GM11168 (cell line): Measurements from ENCODE around the gene YY1AP1.
"Not testable (repeated sequence)": the region's sequence is repeated elsewhere in the genome, so short reads cannot be mapped to it uniquely, and the experiment has no call there.

ENCODE experiments used
- in situ Hi-C: fragments of 300-500 bp; cut with MboI; formaldehyde crosslinking; loops from one replicate; pipeline ENCODE4 v1.12.0; 2022; ENCODE audit warnings: low sequenced_read_pairs; ENCODE audit not compliant: unreplicated experiment

YY1AP1 gene

DNA sequence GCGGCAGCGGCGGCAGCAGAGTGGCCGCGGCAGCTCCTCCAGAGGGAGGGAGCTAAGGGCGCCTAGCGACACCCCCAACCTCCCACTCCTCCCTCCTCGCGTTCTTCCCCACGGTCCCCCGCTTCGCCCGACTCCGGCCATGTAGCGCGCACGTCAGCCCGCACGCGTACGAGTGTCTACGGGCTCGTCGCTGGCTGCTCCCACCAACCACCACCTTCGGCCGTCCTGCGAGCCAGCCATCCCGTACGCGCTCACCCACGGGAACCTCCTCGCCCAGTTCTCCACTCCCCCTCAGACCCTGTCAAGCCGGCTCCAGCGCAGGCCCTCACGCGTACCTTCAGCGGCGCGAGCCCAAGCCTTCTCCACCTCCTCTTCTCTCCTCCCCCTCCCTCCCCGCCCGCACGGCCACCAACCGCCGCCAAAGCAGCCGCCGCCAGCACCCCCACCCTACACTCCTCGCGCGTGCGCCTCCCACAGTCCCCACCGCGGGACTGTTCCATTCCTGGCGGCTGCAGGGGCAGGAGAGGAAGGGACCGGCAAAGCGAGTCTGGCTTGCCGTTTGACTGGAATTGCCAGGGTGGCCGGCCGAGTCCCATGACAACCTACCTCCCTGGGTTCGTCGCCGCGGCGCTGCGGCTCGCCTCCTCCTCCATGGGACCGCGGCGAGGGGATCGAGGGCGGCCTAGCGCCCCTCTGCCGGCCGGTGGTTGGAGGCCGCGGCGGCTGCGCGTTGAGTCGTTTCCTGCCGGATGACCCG, at the start of gene YY1AP1:
TSS of gene YY1AP1 (minus strand) at position 451 of the 757 bp plus-strand sequence. CDS start 8,338 bp downstream, outside the sequence.
- in situ Hi-C loops = no loop called here

DNA sequence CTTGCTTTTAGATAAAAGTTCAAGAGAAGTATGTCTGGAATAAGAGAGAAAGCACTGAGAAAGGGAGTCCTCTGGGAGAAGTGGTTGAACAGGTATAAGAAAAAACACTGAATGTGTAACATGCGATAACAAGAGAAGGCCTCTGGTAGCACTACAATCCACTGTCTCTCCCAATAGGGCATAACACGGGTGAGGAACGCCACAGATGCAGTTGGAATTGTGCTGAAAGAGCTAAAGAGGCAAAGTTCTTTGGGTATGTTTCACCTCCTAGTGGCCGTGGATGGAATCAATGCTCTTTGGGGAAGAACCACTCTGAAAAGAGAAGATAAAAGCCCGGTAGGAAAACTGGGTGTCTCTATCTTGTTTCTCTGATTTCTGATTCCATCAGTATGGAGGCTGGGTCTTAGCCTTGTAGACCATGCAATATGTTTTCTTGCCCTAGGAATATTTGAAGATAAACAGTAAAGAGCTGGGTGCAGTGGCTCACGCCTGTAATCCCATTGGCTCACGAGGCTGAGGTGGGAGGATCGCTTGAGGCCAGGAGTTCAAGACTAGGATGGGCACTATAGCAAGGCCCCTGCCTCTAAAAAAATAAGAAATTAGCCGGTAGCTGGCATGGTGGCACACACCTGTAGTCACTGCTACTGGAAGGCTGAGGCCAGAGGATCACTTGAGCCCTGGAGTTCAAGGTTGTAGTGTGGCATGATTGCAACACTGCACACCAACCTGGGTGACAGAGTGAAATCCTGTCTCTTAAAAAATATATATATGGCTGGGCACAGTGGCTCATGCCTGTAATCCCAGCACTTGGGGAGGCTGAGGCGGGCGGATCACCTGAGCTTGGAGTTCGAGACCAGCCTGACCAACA, 40.7 kb upstream of the YY1AP1 start:
- in situ Hi-C loops = no loop called here

DNA sequence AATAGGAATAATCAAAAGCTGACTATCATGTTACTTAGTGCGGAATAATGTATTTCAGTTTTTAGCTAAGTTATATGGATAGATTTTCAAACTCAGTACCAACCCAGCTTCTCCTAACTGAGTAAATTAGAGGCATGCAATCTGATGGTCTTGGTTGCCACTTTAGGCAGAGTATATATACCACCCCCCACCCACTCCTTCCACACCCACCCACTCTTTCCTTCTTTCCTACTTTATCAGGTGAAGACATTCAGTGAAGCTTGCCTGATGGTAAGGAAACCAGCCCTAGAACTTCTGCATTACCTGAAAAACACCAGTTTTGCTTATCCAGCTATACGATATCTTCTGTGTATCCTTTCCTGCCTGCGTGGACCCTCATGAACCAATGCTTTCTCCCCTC, 36.6 kb upstream of the YY1AP1 start:
- in situ Hi-C loops = no loop called here

DNA sequence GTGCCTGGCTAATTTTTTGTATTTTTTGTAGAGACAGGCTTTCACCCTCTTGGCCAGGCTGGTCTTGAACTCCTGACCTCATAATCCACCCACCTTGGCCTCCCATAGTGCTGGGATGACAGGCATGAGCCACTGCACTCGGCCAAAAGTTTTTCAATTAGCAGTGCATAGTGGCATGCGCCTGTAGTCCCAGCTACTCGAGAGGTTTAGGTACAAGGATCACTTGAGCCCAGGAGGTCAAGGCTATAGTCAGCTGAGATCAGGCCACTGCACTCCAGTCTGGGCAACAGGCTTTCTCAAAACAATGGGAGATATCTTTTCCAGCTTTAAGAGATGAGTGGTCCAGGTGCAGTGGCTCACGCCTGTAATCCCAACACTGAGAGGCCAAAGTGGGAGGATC, 31.1 kb upstream of the YY1AP1 start:
- in situ Hi-C loops = no loop called here

- in situ Hi-C loops = not testable (repeated sequence)
Observed at GRCh38 chr1:155718524-155719115, 30.0 kb upstream of the YY1AP1 start.

GRCh38 chr1:155717041-155717440, 28.5 kb upstream of the YY1AP1 start:
- in situ Hi-C loops = no loop called here

DNA sequence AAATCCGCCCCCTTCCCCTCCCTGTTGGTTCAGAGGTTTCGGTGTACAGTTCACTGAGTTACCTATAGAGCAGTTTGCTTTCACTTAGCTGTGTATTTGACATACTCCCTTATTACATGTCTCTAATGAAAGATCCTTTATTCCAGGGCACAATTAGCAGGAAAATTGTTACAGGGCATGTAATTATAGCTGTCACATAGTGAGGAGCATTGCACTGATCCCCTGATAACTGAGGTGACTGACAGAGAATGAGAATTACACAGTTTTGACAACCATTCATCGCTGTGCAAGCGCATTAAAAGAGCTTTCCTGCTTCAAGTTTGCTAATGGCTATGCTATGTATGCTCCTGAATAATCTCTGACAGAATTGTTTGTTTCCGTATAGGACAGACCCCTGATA, 27.2 kb upstream of the YY1AP1 start:
- in situ Hi-C loops = no loop called here

DNA sequence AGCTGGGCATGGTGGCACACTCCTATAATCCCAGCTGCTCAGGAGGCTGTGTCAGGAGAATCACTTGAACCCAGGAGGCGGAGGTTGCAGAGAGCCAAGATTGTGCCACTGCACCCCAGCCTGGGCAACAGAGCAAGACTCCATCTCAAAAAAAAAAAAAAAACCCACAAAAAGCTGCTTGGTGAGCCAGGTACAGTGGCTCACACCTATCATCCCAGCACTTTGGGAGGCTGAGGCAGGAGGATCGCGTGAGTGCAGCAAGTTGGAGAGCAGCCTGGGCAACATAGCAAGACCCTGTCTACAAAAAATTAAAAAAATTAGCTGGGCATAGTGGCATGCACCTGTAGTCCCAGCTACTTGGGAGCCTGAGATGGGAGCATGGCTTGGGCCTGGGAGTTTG, 26.5 kb upstream of the YY1AP1 start:
- in situ Hi-C loops = not testable (repeated sequence)

DNA sequence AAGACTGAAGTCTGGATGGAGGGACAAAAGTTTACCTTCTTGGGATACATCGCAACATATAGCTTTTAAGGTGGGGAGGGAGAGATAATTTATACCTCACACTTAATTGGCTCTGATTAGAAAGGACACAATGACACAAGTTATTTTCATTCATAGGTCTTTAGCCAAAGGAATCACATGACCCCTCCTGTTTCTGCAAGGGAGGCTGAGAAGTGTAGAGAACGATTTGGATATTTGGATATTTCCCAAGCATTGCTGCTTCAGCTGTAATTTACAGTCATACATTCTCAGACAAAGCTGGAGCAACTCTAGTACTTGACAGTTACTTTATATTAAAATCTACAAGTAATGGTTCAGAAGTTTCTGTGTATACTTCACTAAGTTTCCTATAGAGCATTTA, 24.5 kb upstream of the YY1AP1 start:
- in situ Hi-C loops = no loop called here

DNA sequence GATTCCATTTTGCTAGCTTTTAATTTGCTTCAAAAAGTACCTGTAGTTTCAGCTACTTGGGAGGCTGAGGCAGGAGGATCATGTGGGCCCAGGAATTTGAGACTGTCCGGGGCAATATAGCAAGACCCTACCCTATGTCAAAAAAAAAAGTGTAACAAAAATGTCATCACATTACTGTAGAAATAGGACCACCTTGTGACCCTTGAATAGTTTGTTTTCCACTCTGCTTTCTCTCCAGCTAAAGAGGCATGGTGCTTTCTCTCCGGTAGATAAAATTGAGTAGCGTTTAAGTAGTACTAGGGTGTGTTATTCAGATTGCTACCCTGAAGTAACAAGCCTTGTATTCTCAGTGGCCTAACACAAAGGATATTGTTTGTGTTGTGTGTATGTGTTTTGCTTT, 24.1 kb upstream of the YY1AP1 start:
- in situ Hi-C loops = not testable (repeated sequence)

- in situ Hi-C loops = not testable (repeated sequence)
Observed at GRCh38 chr1:155711457-155711856, 22.9 kb upstream of the YY1AP1 start.

- in situ Hi-C loops = no loop called here
Observed at GRCh38 chr1:155709391-155709790, 20.8 kb upstream of the YY1AP1 start.

DNA sequence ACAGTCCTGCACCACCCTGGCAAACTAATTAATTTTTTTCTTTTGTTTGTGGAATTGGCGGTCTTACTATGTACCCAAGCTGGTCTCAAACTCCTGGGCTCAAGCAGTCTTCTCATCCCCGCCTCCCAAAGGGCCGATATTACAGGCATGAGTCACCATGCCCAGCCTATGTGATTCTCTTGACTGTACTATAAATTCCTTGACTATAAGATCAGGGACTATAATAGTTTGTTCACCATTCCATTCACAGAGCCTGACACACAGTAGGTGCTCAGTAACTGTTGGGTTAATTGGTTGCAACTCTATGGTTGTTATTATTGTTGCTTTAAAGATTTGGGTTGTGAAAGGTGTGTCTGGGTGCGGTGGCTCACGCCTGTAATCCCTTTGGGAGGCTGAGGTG, 17.6 kb upstream of the YY1AP1 start:
- in situ Hi-C loops = no loop called here

DNA sequence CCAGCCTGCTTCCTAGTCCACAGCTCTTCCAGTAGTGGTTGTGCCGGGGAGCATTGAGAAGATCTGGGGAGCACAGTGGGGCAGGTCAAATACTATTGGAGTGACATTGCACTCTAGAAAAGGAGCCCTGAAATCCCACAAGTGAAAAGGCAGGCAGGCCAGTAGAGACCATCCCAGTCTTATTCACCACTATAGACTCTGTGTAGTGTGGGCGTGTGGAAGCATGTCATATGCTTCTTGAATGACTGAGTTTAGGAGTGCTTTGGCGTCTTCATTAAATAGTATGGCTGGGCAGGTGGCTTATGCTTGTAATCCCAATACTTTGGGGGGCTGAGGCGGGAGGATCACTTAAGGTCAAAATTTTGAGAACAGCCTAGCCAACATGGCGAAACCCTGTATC, 15.8 kb upstream of the YY1AP1 start:
- in situ Hi-C loops = not testable (repeated sequence)

- in situ Hi-C loops = no loop called here
Observed at GRCh38 chr1:155703216-155703615, 14.6 kb upstream of the YY1AP1 start.

- in situ Hi-C loops = not testable (repeated sequence)
Observed at GRCh38 chr1:155701675-155702074, 13.1 kb upstream of the YY1AP1 start.

GRCh38 chr1:155699062-155699461, 10.5 kb upstream of the YY1AP1 start:
- in situ Hi-C loops = not testable (repeated sequence)

DNA sequence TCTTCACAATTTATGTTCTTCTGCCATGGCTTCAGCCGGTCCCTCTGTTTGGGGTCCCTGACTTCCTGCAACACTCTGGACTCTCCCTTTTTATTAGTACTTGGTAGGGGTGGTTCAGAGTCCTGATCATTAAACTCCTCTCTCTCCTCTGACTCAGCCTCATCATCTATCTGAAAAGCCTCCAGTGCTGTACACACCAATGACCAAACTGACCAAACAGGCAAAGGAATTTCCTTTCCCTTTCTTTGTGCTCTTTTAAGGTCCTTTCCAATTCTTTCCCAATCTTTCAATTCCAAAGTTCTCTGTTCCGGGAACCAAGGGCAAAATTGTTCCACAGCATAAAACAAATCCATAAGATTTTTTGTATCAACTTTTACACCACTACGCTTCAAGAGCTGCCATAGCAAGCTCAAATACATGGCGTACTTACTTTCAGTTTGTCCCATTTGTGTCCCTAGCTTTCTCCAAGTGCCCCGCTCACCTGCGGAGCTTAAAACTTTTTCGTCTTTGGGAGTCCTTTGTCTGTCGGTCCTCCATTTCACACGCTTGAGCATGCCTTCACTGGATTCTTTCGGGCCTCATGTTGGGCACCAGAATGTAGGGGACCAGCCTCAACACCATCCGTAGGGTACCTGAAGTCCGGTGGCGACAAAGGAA, 9.9 kb upstream of the YY1AP1 start:
- in situ Hi-C loops = no loop called here

DNA sequence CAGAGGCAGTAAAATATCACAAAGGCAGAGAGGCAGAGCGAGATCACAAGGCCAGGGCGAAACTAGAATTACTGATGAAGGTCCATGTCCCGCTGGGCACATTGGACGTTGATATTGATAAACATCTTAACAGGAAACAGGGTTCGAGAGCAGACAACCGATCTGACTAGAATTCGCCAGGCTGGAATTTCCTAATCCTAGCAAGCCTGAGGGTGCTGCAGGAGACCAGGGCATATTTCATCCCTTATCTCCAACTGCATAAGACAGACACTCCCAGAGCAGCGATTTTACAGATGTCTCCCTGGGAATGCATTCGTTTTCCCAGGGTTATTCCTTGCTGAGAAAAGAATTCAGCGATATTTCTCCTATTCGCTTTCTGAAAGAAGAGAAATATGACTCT, 9.0 kb upstream of the YY1AP1 start:
- in situ Hi-C loops = not testable (repeated sequence)

- in situ Hi-C loops = no loop called here
Observed at GRCh38 chr1:155697046-155697445, 8.5 kb upstream of the YY1AP1 start.

GRCh38 chr1:155696524-155696923, 8.0 kb upstream of the YY1AP1 start:
- in situ Hi-C loops = no loop called here
